Neural cell (in vitro differentiated cells): ENCODE data around the gene BCL6B.

ENCODE experiments used
- CTCF ChIP-seq: fragments of 450-650 bp; IDR thresholded peaks from 2 replicates; pipeline ENCODE4 v1.5.1; 2014; ENCODE audit warnings: antibody characterized with exemption, mild to moderate bottlenecking, moderate library complexity; ENCODE audit not compliant: poor library complexity, severe bottlenecking
- POLR2AphosphoS5 ChIP-seq: IDR thresholded peaks from 2 replicates; pipeline ENCODE4 v1.6.1; 2012

- TF ChIP-seq CTCF = no peak
- TF ChIP-seq POLR2AphosphoS5 = no peak
These were observed 2.4 kb downstream of the BCL6B start for GRCh38 chr17:7025245-7025644.
